ENCODE data around the gene DHRSX.

Gene DHRSX

GRCh38 chrX:2445662-2446623 is 54.8 kb downstream of the DHRSX start:
- DNase-seq (ENCODE audit: extremely low read depth, insufficient read length), result no peak
- no peak for TF ChIP-seq CTCF (IDR thresholded peaks at IDR 0.05; ENCODE audit: insufficient read depth, low read length, poor library complexity, severe bottlenecking)
- H3K36me3 ChIP-seq (ENCODE audit: control insufficient read depth, insufficient read depth, low read length), result no peaks in the 10 kb centered on the region; the same call in 1 of the 2 replicates
- no peak overlapping the region for H3K4me3 ChIP-seq (replicated peaks; ENCODE audit: low read depth, low read length)
- no peaks in the 10 kb centered on the region for H3K27me3 ChIP-seq (replicated peaks; ENCODE audit: control insufficient read depth, insufficient read depth, low read length)

- Histone ChIP-seq H3K27me3 (replicated peaks; ENCODE audit: control insufficient read depth, insufficient read depth, low read length) (no peaks in the 10 kb centered on the region; the same call in 1 of the 2 replicates), H3K36me3 (ENCODE audit: control insufficient read depth, insufficient read depth, low read length) (no peaks in the 10 kb centered on the region), H3K4me3 (replicated peaks; ENCODE audit: low read depth, low read length) (no peak overlapping the region)
- no peak for TF ChIP-seq CTCF (IDR thresholded peaks at IDR 0.05; ENCODE audit: insufficient read depth, low read length, poor library complexity, severe bottlenecking)
- no peak for DNase-seq (ENCODE audit: extremely low read depth, insufficient read length)
These were observed 58.1 kb downstream of the DHRSX start for GRCh38 chrX:2442694-2443093.

DNA sequence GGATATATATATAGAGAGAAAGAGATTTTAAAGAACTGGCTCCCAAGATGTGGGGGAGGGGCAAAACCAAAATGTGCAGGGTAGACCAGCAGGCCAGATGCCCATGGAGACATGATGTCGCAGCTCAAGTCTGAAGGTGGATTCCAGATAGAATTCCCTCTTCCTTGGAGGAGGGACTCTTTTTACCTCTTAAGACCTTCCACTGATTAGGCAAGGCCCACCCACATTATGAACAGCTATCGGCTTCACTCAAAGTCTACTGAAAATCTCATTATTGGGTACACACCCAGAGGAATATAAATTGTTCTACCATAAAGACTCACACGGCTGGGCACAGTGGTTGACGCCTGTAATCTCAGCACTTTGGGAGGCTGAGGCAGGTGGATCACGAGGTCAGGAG is 59.3 kb downstream of the DHRSX start:
- no peak for DNase-seq (ENCODE audit: extremely low read depth, insufficient read length)
- no peak for TF ChIP-seq CTCF (IDR thresholded peaks at IDR 0.05; ENCODE audit: insufficient read depth, low read length, poor library complexity, severe bottlenecking)
- Histone ChIP-seq H3K36me3 (ENCODE audit: control insufficient read depth, insufficient read depth, low read length) (no peaks in the 10 kb centered on the region), H3K4me3 (replicated peaks; ENCODE audit: low read depth, low read length) (no peak overlapping the region), H3K27me3 (replicated peaks; ENCODE audit: control insufficient read depth, insufficient read depth, low read length) (no peaks in the 10 kb centered on the region; the same call in 1 of the 2 replicates)

GRCh38 chrX:2439613-2440012 is 61.2 kb downstream of the DHRSX start:
- no peak for DNase-seq (ENCODE audit: extremely low read depth, insufficient read length)
- no peak for TF ChIP-seq CTCF (IDR thresholded peaks at IDR 0.05; ENCODE audit: insufficient read depth, low read length, poor library complexity, severe bottlenecking)
- Histone ChIP-seq H3K4me3 (replicated peaks; ENCODE audit: low read depth, low read length) (no peak overlapping the region), H3K36me3 (ENCODE audit: control insufficient read depth, insufficient read depth, low read length) (no peaks in the 10 kb centered on the region), H3K27me3 (replicated peaks; ENCODE audit: control insufficient read depth, insufficient read depth, low read length) (no peaks in the 10 kb centered on the region; the same call in 1 of the 2 replicates)

GRCh38 chrX:2435465-2435864 is 65.3 kb downstream of the DHRSX start:
- H3K36me3 ChIP-seq (ENCODE audit: control insufficient read depth, insufficient read depth, low read length), result no peaks in the 10 kb centered on the region
- no peak for TF ChIP-seq CTCF (IDR thresholded peaks at IDR 0.05; ENCODE audit: insufficient read depth, low read length, poor library complexity, severe bottlenecking)

More at GRCh38 chrX:2435465-2435864, 65.3 kb downstream of the DHRSX start:
- DNase-seq (ENCODE audit: extremely low read depth, insufficient read length), result no peak
- no peak overlapping the region for H3K4me3 ChIP-seq (replicated peaks; ENCODE audit: low read depth, low read length)
- no peaks in the 10 kb centered on the region; the same call in 1 of the 2 replicates for H3K27me3 ChIP-seq (replicated peaks; ENCODE audit: control insufficient read depth, insufficient read depth, low read length)
